ENCODE results near the gene ATXN7L1. TPM values are rescaled to one million over a fixed set of nuclear protein-coding genes. Genes with fewer than 3 reads are reported as not detected.
"Not testable (repeated sequence)": the region's sequence is repeated elsewhere in the genome, so short reads cannot be mapped to it uniquely, and the experiment has no call there.

Gene ATXN7L1
- total RNA-seq, 4 donors from 2014 or later, result 8.1 to 13.5 (median 9.1) TPM

DNA sequence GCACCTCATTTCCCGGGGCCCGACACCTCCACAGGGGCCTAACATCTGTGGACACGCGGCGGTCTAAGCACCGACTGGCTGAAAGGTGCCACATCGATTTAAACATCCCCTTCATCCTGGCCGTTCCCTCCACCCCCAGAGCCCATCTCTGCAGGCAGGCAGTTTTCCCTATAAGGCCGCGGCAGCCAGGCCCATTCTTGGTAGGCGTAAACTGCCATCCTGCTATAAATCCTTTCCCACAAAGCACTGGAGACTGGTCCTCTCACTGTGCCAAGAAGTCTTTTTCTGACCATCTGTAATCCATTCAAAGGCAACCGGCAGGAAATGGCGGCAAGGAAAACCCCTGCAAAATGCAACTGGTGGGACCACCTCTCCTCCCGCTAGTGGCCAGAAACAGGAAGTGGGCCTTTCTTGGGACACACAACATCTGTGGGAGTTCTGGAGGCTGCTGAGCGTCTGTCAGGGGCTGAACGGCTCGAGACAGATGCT lies 22.4 kb downstream of the ATXN7L1 start:
- WGBS, 2 donors, result 48 to 69% methylated on average over 17 of the region's 17 CpGs
- TF ChIP-seq CTCF (IDR thresholded peaks at IDR 0.05) (no peak), POLR2A (IDR thresholded peaks at IDR 0.05) (no peak)
- DNase-seq (ENCODE audit: low spot score in 2 of 2), result no peak
- intact Hi-C loops (cut with DNase I; ENCODE audit: low total_unique reads), result no loop called here
- H3K4me3 ChIP-seq (ENCODE audit: low read depth, poor library complexity, severe bottlenecking), result no peak overlapping the region

DNA sequence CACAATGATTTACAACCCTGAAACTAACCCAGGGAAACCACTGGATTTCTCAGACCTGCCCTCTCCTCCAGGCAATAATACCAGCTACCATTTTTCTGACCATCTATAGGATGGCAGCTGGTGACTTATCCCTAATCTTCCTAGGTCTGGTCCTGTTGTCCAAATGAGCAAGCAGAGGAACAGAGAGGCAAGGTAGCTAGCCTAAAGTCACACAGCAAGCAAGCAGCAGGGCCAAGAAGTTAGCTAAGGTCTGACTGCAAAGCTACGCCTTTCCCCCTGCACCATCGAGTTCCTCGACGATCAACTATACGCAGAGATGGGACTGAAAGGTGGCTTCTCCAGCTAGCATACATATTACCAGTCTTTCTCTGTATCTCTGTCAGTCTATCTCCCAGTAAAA lies 25.3 kb downstream of the ATXN7L1 start:
- intact Hi-C loops (cut with DNase I; ENCODE audit: low total_unique reads), result no loop called here
- no peak for TF ChIP-seq POLR2A (IDR thresholded peaks at IDR 0.05)
- no peak for TF ChIP-seq CTCF (IDR thresholded peaks at IDR 0.05)
- DNase-seq (ENCODE audit: low spot score in 2 of 2), result no peak
- H3K4me3 ChIP-seq (ENCODE audit: low read depth, poor library complexity, severe bottlenecking), result no peak overlapping the region
- 79 to 100% methylated on average over 5 of the region's 5 CpGs for WGBS, 2 donors

DNA sequence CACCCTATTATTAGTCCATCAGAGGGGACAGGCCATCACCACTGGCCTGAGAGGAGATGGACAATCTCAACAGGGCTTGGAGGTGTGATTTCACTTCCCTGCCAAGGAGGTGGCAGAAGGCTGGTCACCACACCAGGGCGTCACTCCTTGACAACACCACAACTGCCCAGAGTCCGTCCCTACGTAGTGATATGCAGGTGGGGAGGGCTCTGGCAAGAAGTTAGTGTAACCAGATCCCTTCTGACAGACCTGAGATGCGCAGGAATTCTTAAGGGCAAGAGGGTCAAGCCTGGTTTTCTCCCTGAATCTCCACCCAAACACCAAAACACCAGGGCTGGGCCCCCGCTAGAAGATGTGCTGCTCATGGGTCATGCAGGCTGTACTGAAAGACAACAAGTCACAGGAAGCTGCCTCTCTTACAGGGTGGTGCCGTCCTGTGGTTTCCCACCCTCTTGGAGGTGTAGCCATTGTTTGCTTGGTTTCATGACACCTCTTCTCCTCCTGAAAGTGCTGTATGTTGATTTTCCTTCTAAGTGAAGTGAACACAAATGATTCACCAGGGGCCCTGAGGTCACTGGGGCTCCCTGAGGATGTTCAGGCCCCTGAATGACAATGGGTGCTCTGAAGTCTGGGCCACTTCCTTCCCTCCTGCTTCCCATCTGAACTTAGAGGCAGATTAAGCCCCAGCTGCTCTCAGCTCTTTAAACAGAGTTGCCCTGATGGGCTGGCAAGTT lies 27.1 kb downstream of the ATXN7L1 start:
- intact Hi-C loops (cut with DNase I; ENCODE audit: low total_unique reads), result no loop called here
- H3K4me3 ChIP-seq (ENCODE audit: low read depth, poor library complexity, severe bottlenecking), result no peak overlapping the region
- DNase-seq (ENCODE audit: low spot score in 2 of 2), result no peak
- 89 to 93% methylated on average over 5 to 6 of the region's 6 CpGs for WGBS, 2 donors
- no peak for TF ChIP-seq POLR2A (IDR thresholded peaks at IDR 0.05)
- TF ChIP-seq CTCF (IDR thresholded peaks at IDR 0.05), result no peak

- DNase-seq (ENCODE audit: low spot score in 2 of 2), result no peak
- TF ChIP-seq POLR2A (IDR thresholded peaks at IDR 0.05) (no peak), CTCF (IDR thresholded peaks at IDR 0.05) (no peak)
- H3K4me3 ChIP-seq (ENCODE audit: low read depth, poor library complexity, severe bottlenecking), result no peak overlapping the region
- intact Hi-C loops (cut with DNase I; ENCODE audit: low total_unique reads), result no loop called here
- 93 to 100% methylated on average over 1 of the region's 1 CpG for WGBS, 2 donors
These were observed 30.0 kb downstream of the ATXN7L1 start for GRCh38 chr7:105846404-105846803.

DNA sequence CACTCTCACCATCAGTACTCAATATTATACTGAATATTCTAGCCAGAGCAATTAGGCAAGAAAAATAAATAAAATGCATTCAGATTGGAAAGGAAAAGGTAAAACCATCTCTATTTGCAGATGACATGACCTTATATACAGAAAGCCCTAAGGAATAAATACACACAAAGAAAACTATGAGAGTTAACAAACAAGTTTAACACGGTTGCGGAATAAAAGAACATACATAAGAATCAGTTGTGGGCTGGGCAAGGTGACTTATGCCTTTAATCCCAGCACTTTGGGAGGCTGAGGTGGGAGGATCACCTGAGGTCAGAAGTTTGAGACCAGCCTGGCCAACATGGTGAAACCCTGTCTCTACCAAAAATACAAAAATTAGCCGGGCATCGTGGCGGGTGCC lies 31.7 kb downstream of the ATXN7L1 start:
- intact Hi-C loops (cut with DNase I; ENCODE audit: low total_unique reads); H3K4me3 ChIP-seq (ENCODE audit: low read depth, poor library complexity, severe bottlenecking); DNase-seq (ENCODE audit: low spot score in 2 of 2): not testable (repeated sequence)
- 83 to 94% methylated on average over 5 of the region's 5 CpGs for WGBS, 2 donors

GRCh38 chr7:105841866-105842265 lies 34.5 kb downstream of the ATXN7L1 start:
- intact Hi-C loops (cut with DNase I; ENCODE audit: low total_unique reads), result no loop called here
- no peak for TF ChIP-seq CTCF (IDR thresholded peaks at IDR 0.05)
- TF ChIP-seq POLR2A (IDR thresholded peaks at IDR 0.05), result no peak
- H3K4me3 ChIP-seq (ENCODE audit: low read depth, poor library complexity, severe bottlenecking), result no peak overlapping the region
- WGBS, 2 donors, result 46 to 58% methylated on average over 3 of the region's 3 CpGs
- DNase-seq (ENCODE audit: low spot score in 2 of 2), result no peak
